GM12878 (cell line): ENCODE data around the gene DEFB124. TPM values are rescaled to one million over a fixed set of nuclear protein-coding genes. Genes with fewer than 3 reads are reported as not detected.

ENCODE experiments used
- ATAC-seq: fragments of 200-7000 bp; cut with Tn5 transposase; 3 replicates; pipeline ENCODE4 v1.9.1; 2020; ENCODE audit warnings: mild to moderate bottlenecking, moderate library complexity
- BruUV-seq: library from RNA; stranded (reverse); fragments of 400-500 nt; replicated peaks from 2 replicates; lab custom pipeline; 2021; lab: Mats Ljungman, UMichigan
- CTCF ChIA-PET: fragments of 300-600 bp; sonication (Branson Sonifier 250); formaldehyde crosslinking; extraction: SDS; loops from one replicate; lab custom pipeline; 2021; ENCODE audit warnings: inconsistent platforms; lab: Yijun Ruan, JAX
- POLR2A ChIA-PET: fragments of 350-600 bp; formaldehyde crosslinking; extraction: SDS; loops from one replicate; lab custom pipeline; 2021; ENCODE audit warnings: inconsistent platforms; lab: Charles Lee
- RAD21 ChIA-PET: fragments of 300-600 bp; sonication (Branson Sonifier 250); formaldehyde crosslinking; loops from one replicate; lab custom pipeline; 2023; ENCODE audit warnings: antibody characterized with exemption; ENCODE audit not compliant: unreplicated experiment; lab: Charles Lee
- SMC1A ChIA-PET: fragments of 300-600 bp; sonication (Branson Sonifier 250); formaldehyde crosslinking; loops from one replicate; lab custom pipeline; 2023; ENCODE audit not compliant: unreplicated experiment, uncharacterized antibody; lab: Charles Lee
- DNase-seq: peaks from one replicate; pipeline ENCODE4 v3.0.0-alpha.2; 2011; ENCODE audit warnings: low read depth, low spot score
- FAIRE-seq: peaks from 3 replicates; lab custom pipeline; 2011; peaks lifted over from hg19 to GRCh38; lab: Jason Lieb, UNC
- H2AFZ ChIP-seq: 2 replicates; pipeline ENCODE4 v1.6.0; 2011; ENCODE audit warnings: low read depth, low read length, control low read depth; ENCODE audit not compliant: control insufficient read depth
- H3K27ac ChIP-seq: 2 replicates; pipeline ENCODE4 v1.5.1; 2011; ENCODE audit warnings: control low read depth; ENCODE audit not compliant: control insufficient read depth, insufficient read depth
- H3K27me3 ChIP-seq, 2 experiments: replicated peaks in 1 of 2; 2 replicates each; pipeline versions ENCODE4 v1.6.0 to v1.6.1; 2011; ENCODE audit warnings: low read length in 1 of 2; ENCODE audit not compliant: control insufficient read depth in 2 of 2, insufficient read depth in 2 of 2
- H3K36me3 ChIP-seq, 2 experiments: 2 replicates each; pipeline ENCODE4 v1.5.1; 2011; ENCODE audit warnings: low read length in 1 of 2; ENCODE audit not compliant: control insufficient read depth in 2 of 2, insufficient read depth in 2 of 2
- H3K4me1 ChIP-seq: 2 replicates; pipeline ENCODE4 v1.6.1; 2011; ENCODE audit warnings: mild to moderate bottlenecking, low read length, moderate library complexity, mixed read lengths; ENCODE audit not compliant: control insufficient read depth, insufficient read depth
- H3K4me2 ChIP-seq: 2 replicates; pipeline ENCODE4 v1.6.0; 2011; ENCODE audit warnings: control low read depth; ENCODE audit not compliant: control insufficient read depth, insufficient read depth
- H3K4me3 ChIP-seq: fragments of 200-600 bp; sonication (generic); 2 replicates; pipeline ENCODE4 v1.5.1; 2016
- H3K79me2 ChIP-seq: 2 replicates; pipeline ENCODE4 v1.6.0; 2011; ENCODE audit warnings: low read length; ENCODE audit not compliant: control insufficient read depth, insufficient read depth
- H3K9ac ChIP-seq: 2 replicates; pipeline ENCODE4 v1.8.0; 2011; ENCODE audit warnings: low read length, control low read depth, mixed read lengths; ENCODE audit not compliant: control insufficient read depth, insufficient read depth
- H3K9me3 ChIP-seq: replicated peaks from 3 replicates; pipeline ENCODE4 v1.5.1; 2011; ENCODE audit warnings: mild to moderate bottlenecking, low read length; ENCODE audit not compliant: control insufficient read depth, insufficient read depth
- H4K20me1 ChIP-seq: 2 replicates; pipeline ENCODE4 v1.6.0; 2011; ENCODE audit not compliant: control insufficient read depth, insufficient read depth
- POLR2AphosphoS5 ChIP-seq: IDR thresholded peaks from 2 replicates; pipeline ENCODE4 v1.6.1; 2011; ENCODE audit warnings: mild to moderate bottlenecking, low read length, inconsistent platforms
- SIN3A ChIP-seq: IDR thresholded peaks from 2 replicates; pipeline ENCODE4 v1.6.1; 2012; ENCODE audit warnings: low read depth, low read length, improper control_type of control experiment
- SKIL ChIP-seq: fragments of 450-650 bp; IDR thresholded peaks from 2 replicates; pipeline ENCODE4 v1.6.1; 2017; ENCODE audit warnings: mild to moderate bottlenecking, low read depth, inconsistent platforms; ENCODE audit not compliant: poor library complexity, severe bottlenecking
- TBL1XR1 ChIP-seq: IDR thresholded peaks from 2 replicates; pipeline ENCODE4 v1.6.1; 2012; ENCODE audit warnings: low read depth, low read length, improper control_type of control experiment
- WGBS: methylation state at CpG from one replicate; pipeline ENCODE4 v1.1.6; 2016; ENCODE audit warnings: low lambda C conversion rate; ENCODE audit not compliant: insufficient replicate concordance, insufficient coverage; ENCODE audit errors: missing lambda C conversion rate; 5-methylcytosine and 5-hydroxymethylcytosine counted together
- in situ Hi-C: fragments of 300-500 bp; cut with MboI; formaldehyde crosslinking; loops from 9 replicates; pipeline ENCODE4 v1.14.3; 2018; ENCODE audit warnings: mixed read lengths
- intact Hi-C: fragments of 100-400 bp; cut with micrococcal nuclease; formaldehyde crosslinking; loops from one replicate; pipeline ENCODE4 v1.14.2; 2022; ENCODE audit not compliant: unreplicated experiment
- polyA plus RNA-seq, 11 experiments: library from polyadenylated mRNA; depleted of rRNA in 4 of 11; unstranded in 6 of 11; stranded (reverse) in 5 of 11; fragments of >200 nt; fragmentation: Nextera tagmentation in 4 of 11; fragmentation: Illumina TruSeq in 1 of 11; extraction: Ambion mirVana in 4 of 11; extraction: Trizol in 1 of 11; gene quantifications; 1 replicate in 1 of 11; 2 replicates in 10 of 11; pipeline versions ENCODE4 v1.2.1 to v1.2.3, GENCODE V29; 2011 to 2016; ENCODE audit warnings: inconsistent platforms in 2 of 11, missing spikeins in 2 of 11, low read depth in 1 of 11
- total RNA-seq, 4 experiments: library from RNA; depleted of rRNA in 3 of 4; stranded (reverse); fragments of >200 nt in 3 of 4; fragmentation: Illumina TruSeq in 1 of 4; extraction: Trizol in 1 of 4; gene quantifications; 2 replicates each; pipeline versions ENCODE4 v1.2.1 to v1.2.3, GENCODE V29; 2013 to 2021

DEFB124 gene
- total and polyA plus RNA-seq, 10 of the 15 experiments (the other 5 are each of a cell fraction or from before 2014, with no cell fraction given): not detected

GRCh38 chr20:31517373-31517772, 42.4 kb upstream of the DEFB124 start (continued):
- no peak for TF ChIP-seq SKIL

GRCh38 chr20:31516651-31517050, 41.7 kb upstream of the DEFB124 start:
- DNase-seq (no peak), ATAC-seq (peak; percentile 8), FAIRE-seq (no peak)
- Histone ChIP-seq H2AFZ (no peak overlapping the region), H3K4me2 (peak overlapping the region; percentile 85), H3K27ac (peak overlapping the region; percentile 85), H4K20me1 (no peaks in the 10 kb centered on the region), H3K4me3 (peak overlapping the region; percentile 90), H3K4me1 (peaks cover 10% of the 10 kb centered on the region), H3K36me3 (0 out of 4 replicates have a peak, but pooled peaks cover 0 to 2% of the 10 kb centered on the region in 2 experiments), H3K9ac (peak overlapping the region; percentile 92; the same call in 1 of the 2 replicates), H3K27me3 (no peaks in the 10 kb centered on the region), H3K9me3 (no peaks in the 10 kb centered on the region), H3K79me2 (peaks cover 54% of the 10 kb centered on the region)
- TF ChIP-seq SIN3A (no peak), TBL1XR1 (no peak), POLR2AphosphoS5 (0 out of 2 replicates have a peak, but pooled peaks have one; percentile 14)
- RAD21 ChIA-PET: no interaction called here
- intact Hi-C loops: loop anchor here (5.0 kb wide), 1 partner anchor 206 kb away; the partner anchor contains the start of gene BCL2L1
- SMC1A ChIA-PET: no interaction called here
- in situ Hi-C loops: no loop called here
- CTCF ChIA-PET: interaction anchor here (1.1 kb wide), 1 partner anchor 42 kb away, joined by 3 read pairs; no protein-coding TSS in a partner anchor
- 94% methylated on average over 2 of the region's 2 CpGs for WGBS
- POLR2A ChIA-PET: interaction anchor here (1.0 kb wide), 1 partner anchor 31 kb away, joined by 3 read pairs; a partner anchor contains a TSS
- no TSS peak for BruUV-seq
